Measurements from ENCODE around the gene ZNF213. TPM values are rescaled to one million over a fixed set of nuclear protein-coding genes. Genes with fewer than 3 reads are reported as not detected.

The ZNF213 gene
- total RNA-seq, 1 donor from 2014 or later: 5.6 TPM

GRCh38 chr16:3152027-3152276 lies 17.1 kb downstream of the ZNF213 start:
- H3K27ac Mint-ChIP-seq: peak overlapping the region; percentile 93
- ChIA-PET CTCF (interaction anchor here (0.7 to 1.1 kb wide), 4 partner anchors 14 to 124 kb away, joined by 3 to 4 read pairs (median 3); no protein-coding TSS in a partner anchor), POLR2A (interaction anchor here (1.3 kb wide), 1 partner anchor 32 kb away, joined by 8 read pairs; no protein-coding TSS in a partner anchor)
- TF ChIP-seq, protein P1, sequence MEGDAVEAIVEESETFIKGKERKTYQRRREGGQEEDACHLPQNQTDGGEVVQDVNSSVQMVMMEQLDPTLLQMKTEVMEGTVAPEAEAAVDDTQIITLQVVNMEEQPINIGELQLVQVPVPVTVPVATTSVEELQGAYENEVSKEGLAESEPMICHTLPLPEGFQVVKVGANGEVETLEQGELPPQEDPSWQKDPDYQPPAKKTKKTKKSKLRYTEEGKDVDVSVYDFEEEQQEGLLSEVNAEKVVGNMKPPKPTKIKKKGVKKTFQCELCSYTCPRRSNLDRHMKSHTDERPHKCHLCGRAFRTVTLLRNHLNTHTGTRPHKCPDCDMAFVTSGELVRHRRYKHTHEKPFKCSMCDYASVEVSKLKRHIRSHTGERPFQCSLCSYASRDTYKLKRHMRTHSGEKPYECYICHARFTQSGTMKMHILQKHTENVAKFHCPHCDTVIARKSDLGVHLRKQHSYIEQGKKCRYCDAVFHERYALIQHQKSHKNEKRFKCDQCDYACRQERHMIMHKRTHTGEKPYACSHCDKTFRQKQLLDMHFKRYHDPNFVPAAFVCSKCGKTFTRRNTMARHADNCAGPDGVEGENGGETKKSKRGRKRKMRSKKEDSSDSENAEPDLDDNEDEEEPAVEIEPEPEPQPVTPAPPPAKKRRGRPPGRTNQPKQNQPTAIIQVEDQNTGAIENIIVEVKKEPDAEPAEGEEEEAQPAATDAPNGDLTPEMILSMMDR (IDR thresholded peaks at IDR 0.05): no peak
- H3K9me3 Mint-ChIP-seq: peaks cover 3% of the 10 kb centered on the region
- H3K4me3 Mint-ChIP-seq: peak overlapping the region; percentile 85
- peaks cover 7% of the 10 kb centered on the region for H3K36me3 Mint-ChIP-seq (ENCODE audit: low read depth)
- intact Hi-C loops (cut with micrococcal nuclease): loop anchor here (1.0 to 10.0 kb wide), 5 partner anchors 14 to 1187 kb away; partner anchors contain the start of genes RNF151, RPS2 and SLX4
- DNase-seq: no peak
- peaks cover 25% of the 10 kb centered on the region for H3K4me1 Mint-ChIP-seq
- no peak for ATAC-seq (ENCODE audit: low read depth)
- no peaks in the 10 kb centered on the region for H3K27me3 Mint-ChIP-seq

- H3K27ac Mint-ChIP-seq: peak overlapping the region; percentile 93
- peaks cover 28% of the 10 kb centered on the region for H3K4me1 Mint-ChIP-seq
- TF ChIP-seq, protein P1 (IDR thresholded peaks at IDR 0.05): no peak
- H3K27me3 Mint-ChIP-seq: no peaks in the 10 kb centered on the region
- DNase-seq: peak; percentile 69
- H3K9me3 Mint-ChIP-seq: peaks cover 3% of the 10 kb centered on the region
- POLR2A ChIA-PET: interaction anchor here (0.7 to 1.3 kb wide), 3 partner anchors 18 to 345 kb away, joined by 3 to 8 read pairs (median 3); partner anchors contain the start of gene ZNF213
- intact Hi-C loops (cut with micrococcal nuclease): loop anchor here (1.0 to 10.0 kb wide), 5 partner anchors 14 to 1188 kb away; partner anchors contain the start of genes RNF151, RPS2 and SLX4
- peak overlapping the region; percentile 85 for H3K4me3 Mint-ChIP-seq
- H3K36me3 Mint-ChIP-seq (ENCODE audit: low read depth): peaks cover 7% of the 10 kb centered on the region
- CTCF ChIA-PET: interaction anchor here (0.7 to 1.1 kb wide), 4 partner anchors 13 to 124 kb away, joined by 3 to 4 read pairs (median 3); no protein-coding TSS in a partner anchor
- peak; percentile 2 for ATAC-seq (ENCODE audit: low read depth)
These were observed 17.6 kb downstream of the ZNF213 start for GRCh38 chr16:3152277-3152990.

GRCh38 chr16:3152991-3153368 lies 18.2 kb downstream of the ZNF213 start:
- no peak for DNase-seq
- peaks cover 3% of the 10 kb centered on the region for H3K9me3 Mint-ChIP-seq
- H3K4me1 Mint-ChIP-seq: peaks cover 34% of the 10 kb centered on the region
- H3K36me3 Mint-ChIP-seq (ENCODE audit: low read depth): peaks cover 7% of the 10 kb centered on the region
- TF ChIP-seq, protein P1 (IDR thresholded peaks at IDR 0.05): no peak
- ATAC-seq (ENCODE audit: low read depth): no peak
- peak overlapping the region; percentile 85 for H3K4me3 Mint-ChIP-seq
- intact Hi-C loops (cut with micrococcal nuclease): loop anchor here (1.0 to 10.0 kb wide), 5 partner anchors 13 to 1188 kb away; partner anchors contain the start of genes RNF151, RPS2 and SLX4
- CTCF ChIA-PET: no interaction called here
- H3K27ac Mint-ChIP-seq: peak overlapping the region; percentile 93
- POLR2A ChIA-PET: interaction anchor here (0.7 to 1.3 kb wide), 3 partner anchors 18 to 345 kb away, joined by 3 to 8 read pairs (median 3); partner anchors contain the start of gene ZNF213
- no peaks in the 10 kb centered on the region for H3K27me3 Mint-ChIP-seq

GRCh38 chr16:3155181-3155580 lies 20.4 kb downstream of the ZNF213 start:
- DNase-seq (no peak), ATAC-seq (ENCODE audit: low read depth) (no peak)
- TF ChIP-seq, protein P1 (IDR thresholded peaks at IDR 0.05): no peak
- H3K27ac Mint-ChIP-seq: peak overlapping the region; percentile 53
- ChIA-PET CTCF (no interaction called here), POLR2A (no interaction called here)
- H3K36me3 Mint-ChIP-seq (ENCODE audit: low read depth): peaks cover 12% of the 10 kb centered on the region
- peaks cover 3% of the 10 kb centered on the region for H3K9me3 Mint-ChIP-seq
- intact Hi-C loops (cut with micrococcal nuclease): loop anchor here (5.0 to 10.0 kb wide), 5 partner anchors 82 to 1190 kb away; partner anchors contain the start of genes RNF151, RPS2, SLX4 and ZNF200
- peaks cover 35% of the 10 kb centered on the region for H3K4me1 Mint-ChIP-seq
- H3K27me3 Mint-ChIP-seq: peaks cover 2% of the 10 kb centered on the region
- no peak overlapping the region for H3K4me3 Mint-ChIP-seq

GRCh38 chr16:3155972-3156371 lies 21.1 kb downstream of the ZNF213 start:
- TF ChIP-seq, protein P1 (IDR thresholded peaks at IDR 0.05): no peak
- DNase-seq (no peak), ATAC-seq (ENCODE audit: low read depth) (no peak)
- Mint-ChIP-seq H3K4me3 (no peak overlapping the region), H3K36me3 (ENCODE audit: low read depth) (peaks cover 8% of the 10 kb centered on the region), H3K9me3 (peaks cover 3% of the 10 kb centered on the region), H3K27ac (peak overlapping the region; percentile 24), H3K27me3 (peaks cover 2% of the 10 kb centered on the region), H3K4me1 (peaks cover 31% of the 10 kb centered on the region)
- CTCF ChIA-PET: interaction anchor here (1.1 kb wide), 1 partner anchor 124 kb away, joined by 4 read pairs; no protein-coding TSS in a partner anchor
- intact Hi-C loops (cut with micrococcal nuclease): loop anchor here (5.0 to 10.0 kb wide), 5 partner anchors 81 to 1191 kb away; partner anchors contain the start of genes RNF151, RPS2, SLX4 and ZNF200
- POLR2A ChIA-PET: interaction anchor here (0.5 to 3.4 kb wide), 2 partner anchors 14 to 1304 kb away, joined by 3 to 28 read pairs; no protein-coding TSS in a partner anchor

Data from activated B cell treated with CpG ODN at 0.5 μM for 24 hours (primary cell).